Endothelial cell of umbilical vein (primary cell): ENCODE results near the gene VAC14.

Experiments used
- CTCF ChIP-seq, 2 donors: IDR thresholded peaks; 1 replicate in 1 of 2; 2 replicates in 1 of 2; pipeline ENCODE4 v1.5.1; 2011; ENCODE audit warnings: low read length in 2 of 2, mild to moderate bottlenecking in 2 of 2, moderate library complexity in 2 of 2, control low read depth in 1 of 2, inconsistent platforms in 1 of 2, low read depth in 1 of 2; ENCODE audit not compliant: insufficient read depth in 1 of 2; ENCODE audit errors: extremely low read depth in 1 of 2
- EZH2 ChIP-seq: IDR thresholded peaks from 2 replicates; pipeline ENCODE4 v1.6.1; 2012; ENCODE audit warnings: borderline replicate concordance, low read depth, mild to moderate bottlenecking, moderate library complexity, low read length, inconsistent platforms; ENCODE audit not compliant: severe bottlenecking
- FOS ChIP-seq: IDR thresholded peaks from 2 replicates; pipeline ENCODE4 v1.6.1; 2011; ENCODE audit warnings: mild to moderate bottlenecking, low read length, moderate library complexity, borderline replicate concordance; ENCODE audit not compliant: insufficient read depth
- GATA2 ChIP-seq: IDR thresholded peaks from 2 replicates; pipeline ENCODE4 v1.7.0; 2011; ENCODE audit warnings: low read depth, mild to moderate bottlenecking, moderate library complexity, mixed read lengths, low read length; ENCODE audit not compliant: insufficient read length, insufficient read depth
- JUN ChIP-seq: IDR thresholded peaks from 2 replicates; pipeline ENCODE4 v1.6.1; 2011; ENCODE audit warnings: borderline replicate concordance, low read depth; ENCODE audit not compliant: insufficient read length, insufficient read depth
- MAX ChIP-seq: IDR thresholded peaks from 2 replicates; pipeline ENCODE4 v1.6.1; 2011; ENCODE audit not compliant: insufficient read depth, insufficient read length
- MYC ChIP-seq: IDR thresholded peaks from one replicate; pipeline ENCODE4 v1.6.1; 2011; ENCODE audit warnings: mild to moderate bottlenecking, low read depth, low read length
- POLR2A ChIP-seq: IDR thresholded peaks from 2 replicates; pipeline ENCODE4 v1.6.1; 2012; ENCODE audit warnings: low read depth, mild to moderate bottlenecking, control low read depth, low read length
- POLR2AphosphoS5 ChIP-seq: IDR thresholded peaks from 2 replicates; pipeline ENCODE4 v1.6.1; 2012; ENCODE audit warnings: low read depth, mild to moderate bottlenecking, control low read depth, low read length, moderate library complexity; ENCODE audit not compliant: insufficient read depth

DNA sequence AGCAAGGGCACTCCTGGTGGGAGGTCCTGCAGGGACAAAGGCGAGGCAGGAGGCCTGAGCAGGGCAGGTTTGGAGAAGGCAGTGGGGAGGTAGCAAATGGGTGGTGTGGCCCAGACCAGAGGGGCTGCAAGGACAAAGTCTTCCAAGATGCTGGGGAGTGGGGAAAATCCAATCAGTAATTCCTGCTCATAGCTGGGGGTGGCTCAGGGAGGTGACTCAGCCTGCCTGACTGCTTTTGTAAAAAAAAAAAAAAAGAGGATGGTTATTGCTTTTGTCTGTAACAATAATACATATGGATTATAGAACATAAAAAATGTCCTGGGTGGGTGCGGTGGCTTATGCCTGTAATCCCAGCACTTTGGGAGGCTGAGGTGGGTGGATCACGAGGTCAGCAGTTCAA lies 149.4 kb downstream of the VAC14 start:
- TF ChIP-seq CTCF (IDR thresholded peaks at IDR 0.05; ENCODE audit: extremely low read depth in 1 of 2, insufficient read depth in 1 of 2, low read depth in 1 of 2, low read length in 2 of 2), result no peak
- TF ChIP-seq MYC, result no peak
- TF ChIP-seq MAX, result no peak
- TF ChIP-seq JUN, result no peak
- no peak for TF ChIP-seq EZH2
- TF ChIP-seq POLR2A, result no peak
- no peak for TF ChIP-seq FOS
- no peak for TF ChIP-seq GATA2
- no peak for TF ChIP-seq POLR2AphosphoS5
